K562 (cell line): ENCODE measurements around the gene TNFSF13. TPM values are rescaled to one million over a fixed set of nuclear protein-coding genes. Genes with fewer than 3 reads are reported as not detected.

Experiments
- ATAC-seq: fragments of 200-7000 bp; cut with Tn5 transposase; 3 replicates; pipeline ENCODE4 v1.9.1; 2020; ENCODE audit warnings: moderate library complexity
- BruUV-seq: library from RNA; stranded (reverse); fragments of 400-500 nt; replicated peaks from 2 replicates; lab custom pipeline; 2021; lab: Mats Ljungman, UMichigan
- CTCF ChIA-PET: fragments of 300-600 bp; formaldehyde crosslinking; extraction: SDS; loops from one replicate; lab custom pipeline; 2021; ENCODE audit warnings: low intra/inter-chr PET ratio; lab: Yijun Ruan, JAX
- POLR2A ChIA-PET: fragments of 300-600, 350-650 bp; sonication (Branson Sonifier 250); formaldehyde crosslinking; extraction: SDS; loops from one replicate; lab custom pipeline; 2021; ENCODE audit warnings: antibody characterized with exemption, inconsistent platforms; lab: Yijun Ruan, JAX
- DNase-seq, 4 experiments: peaks; one replicate each; pipeline versions ENCODE4 v3.0.0 to v3.0.0-alpha.2; 2011 to 2018; ENCODE audit warnings: low spot score in 3 of 4, mixed read lengths in 3 of 4; ENCODE audit errors: extremely low read depth in 1 of 4
- FAIRE-seq: peaks from 2 replicates; lab custom pipeline; 2011; peaks lifted over from hg19 to GRCh38; lab: Jason Lieb, UNC
- H2AFZ ChIP-seq: 2 replicates; pipeline ENCODE4 v1.6.0; 2011; ENCODE audit warnings: low read depth, low read length, control low read depth, inconsistent platforms
- H3K27ac ChIP-seq: fragments of 200-600 bp; 3 replicates; pipeline ENCODE4 v1.8.0; 2011; ENCODE audit warnings: low read depth, mild to moderate bottlenecking, control low read depth, inconsistent platforms, low read length, moderate library complexity, mixed read lengths; ENCODE audit errors: extremely low read depth
- H3K27me3 ChIP-seq, 2 experiments: fragments of 300-600 bp in 1 of 2; 2 replicates in 1 of 2; 3 replicates in 1 of 2; pipeline versions ENCODE4 v1.6.0 to v1.8.0; 2011; ENCODE audit warnings: inconsistent platforms in 2 of 2, low read length in 2 of 2, mild to moderate bottlenecking in 1 of 2, mixed read lengths in 1 of 2, moderate library complexity in 1 of 2; ENCODE audit not compliant: control insufficient read depth in 2 of 2, insufficient read depth in 2 of 2
- H3K36me3 ChIP-seq: fragments of 300-600 bp; 3 replicates; pipeline ENCODE4 v1.8.0; 2011; ENCODE audit warnings: mild to moderate bottlenecking, low read length, inconsistent platforms; ENCODE audit not compliant: control insufficient read depth, insufficient read depth
- H3K4me1 ChIP-seq, 2 experiments: fragments of 200-600 bp in 1 of 2; replicated peaks in 1 of 2; 2 replicates in 1 of 2; 3 replicates in 1 of 2; pipeline versions ENCODE4 v1.5.1 to v1.8.0; 2011; ENCODE audit warnings: inconsistent platforms in 2 of 2, low read length in 2 of 2, mild to moderate bottlenecking in 1 of 2, mixed read lengths in 1 of 2, moderate library complexity in 1 of 2; ENCODE audit not compliant: control insufficient read depth in 2 of 2, insufficient read depth in 2 of 2
- H3K4me2 ChIP-seq: 2 replicates; pipeline ENCODE4 v1.6.1; 2011; ENCODE audit warnings: low read length, control low read depth, inconsistent platforms, mixed read lengths; ENCODE audit not compliant: insufficient read depth
- H3K4me3 ChIP-seq: fragments of 200-600 bp; sonication (generic), shearing (Covaris generic); 2 replicates; pipeline ENCODE4 v1.5.1; 2016; ENCODE audit warnings: control low read depth, inconsistent platforms
- H3K79me2 ChIP-seq: fragments of 200-600 bp; 3 replicates; pipeline ENCODE4 v1.8.0; 2011; ENCODE audit warnings: low read length, inconsistent platforms; ENCODE audit not compliant: control insufficient read depth, insufficient read depth
- H3K9ac ChIP-seq, 2 experiments: 2 replicates each; pipeline versions ENCODE4 v1.6.0 to v1.6.1; 2011; ENCODE audit warnings: low read depth in 2 of 2, low read length in 2 of 2, control low read depth in 1 of 2, inconsistent platforms in 1 of 2, mild to moderate bottlenecking in 1 of 2, mixed read lengths in 1 of 2; ENCODE audit not compliant: insufficient read depth in 1 of 2
- H3K9me1 ChIP-seq: one replicate; pipeline ENCODE4 v1.6.0; 2011; ENCODE audit warnings: inconsistent platforms, mild to moderate bottlenecking, low read length, moderate library complexity; ENCODE audit not compliant: control insufficient read depth, insufficient read depth
- H3K9me3 ChIP-seq: replicated peaks from 2 replicates; pipeline ENCODE4 v1.5.1; 2011; ENCODE audit warnings: low read depth, low read length, inconsistent platforms; ENCODE audit not compliant: control insufficient read depth, insufficient read depth
- H4K20me1 ChIP-seq: replicated peaks from 2 replicates; pipeline ENCODE4 v1.6.1; 2011; ENCODE audit warnings: low read length, inconsistent platforms, mixed read lengths; ENCODE audit not compliant: control insufficient read depth, insufficient read depth
- CBFB ChIP-seq: sonication (generic); formaldehyde crosslinking; IDR thresholded peaks from 2 replicates; pipeline ENCODE4 v1.4.0; 2020; ENCODE audit warnings: mild to moderate bottlenecking, missing genetic modification reagents
- CBX3 ChIP-seq, 2 experiments: IDR thresholded peaks; 1 replicate in 1 of 2; 2 replicates in 1 of 2; pipeline ENCODE4 v1.6.1; 2012; ENCODE audit warnings: inconsistent platforms in 2 of 2, low read length in 2 of 2, borderline replicate concordance in 1 of 2, control low read depth in 1 of 2
- CBX5 ChIP-seq: IDR thresholded peaks from 2 replicates; pipeline ENCODE4 v1.6.1; 2014; ENCODE audit warnings: low read depth, borderline replicate concordance
- CHD1 ChIP-seq: fragments of 200-600 bp; sonication (generic); IDR thresholded peaks from one replicate; pipeline ENCODE4 v1.6.1; 2012; ENCODE audit warnings: mild to moderate bottlenecking, moderate library complexity, low read length, inconsistent platforms
- ELF4 ChIP-seq: fragments of 450-650 bp; formaldehyde crosslinking; IDR thresholded peaks from 2 replicates; pipeline ENCODE4 v1.4.0; 2022; ENCODE audit warnings: missing genetic modification characterization
- ETV5 ChIP-seq: sonication (generic); formaldehyde crosslinking; IDR thresholded peaks from 2 replicates; pipeline ENCODE4 v1.4.0; 2020; ENCODE audit warnings: low read depth, mild to moderate bottlenecking, missing genetic modification reagents
- MAFF ChIP-seq: IDR thresholded peaks from 2 replicates; pipeline ENCODE4 v1.6.1; 2012; ENCODE audit warnings: low read length, improper control_type of control experiment
- NCOA4 ChIP-seq: fragments of 450-650 bp; IDR thresholded peaks from 2 replicates; pipeline ENCODE4 v1.6.1; 2018; ENCODE audit warnings: mild to moderate bottlenecking; ENCODE audit not compliant: partially characterized antibody
- NFE2 ChIP-seq: IDR thresholded peaks from 2 replicates; pipeline ENCODE4 v1.6.1; 2014; ENCODE audit warnings: antibody characterized with exemption, low read depth
- POU5F1 ChIP-seq: fragments of 150-350 bp; IDR thresholded peaks from 2 replicates; pipeline ENCODE4 v1.6.1; 2014; ENCODE audit warnings: borderline replicate concordance, low read length, low read depth, mild to moderate bottlenecking; ENCODE audit not compliant: partially characterized antibody
- SAFB2 ChIP-seq: fragments of 200-400 bp; formaldehyde crosslinking; IDR thresholded peaks from 2 replicates; pipeline ENCODE4 v1.6.1; 2018; ENCODE audit warnings: borderline replicate concordance, low read length, low read depth, moderate library complexity; ENCODE audit not compliant: severe bottlenecking
- TRIM24 ChIP-seq, 2 experiments: fragments of 450-650 bp; IDR thresholded peaks; 2 replicates each; pipeline ENCODE4 v1.6.1; 2016
- TRIM28 ChIP-seq: fragments of 450-650 bp; IDR thresholded peaks from 2 replicates; pipeline ENCODE4 v1.6.1; 2017
- ZC3H11A ChIP-seq: IDR thresholded peaks from 2 replicates; pipeline ENCODE4 v1.6.1; 2012; ENCODE audit warnings: low read depth, low read length, improper control_type of control experiment
- ZKSCAN3 ChIP-seq: fragments of 250-450 bp; sonication (Bioruptor Pico); IDR thresholded peaks from 2 replicates; pipeline ENCODE4 v1.4.0; 2020
- ZNF347 ChIP-seq: fragments of 450-650 bp; formaldehyde crosslinking; IDR thresholded peaks from 2 replicates; pipeline ENCODE4 v1.4.0; 2020; ENCODE audit warnings: low read depth, mild to moderate bottlenecking, moderate library complexity
- ZNF766 ChIP-seq: fragments of 200-800 bp; sonication (Bioruptor generic); conservative IDR thresholded peaks from 2 replicates; pipeline ENCODE4 v1.6.1; 2016; ENCODE audit warnings: missing genetic modification characterization, missing compliant biosample characterization
- ZNF77 ChIP-seq: fragments of 250-450 bp; sonication (Bioruptor Pico); IDR thresholded peaks from 2 replicates; pipeline ENCODE4 v1.5.0; 2020
- WGBS: fragments of 100-300 bp; shearing (Covaris generic); methylation state at CpG from one replicate; pipeline ENCODE4 v1.1.6; 2016; ENCODE audit warnings: low coverage, mixed read lengths; ENCODE audit not compliant: insufficient coverage; ENCODE audit errors: missing lambda C conversion rate; 5-methylcytosine and 5-hydroxymethylcytosine counted together
- in situ Hi-C: fragments of 300-500 bp; cut with MboI; formaldehyde crosslinking; loops from 4 replicates; pipeline ENCODE4 v1.15.0; 2018; ENCODE audit warnings: inconsistent platforms, mixed read lengths
- intact Hi-C: fragments of 100-400 bp; cut with micrococcal nuclease; formaldehyde crosslinking; loops from 2 replicates; pipeline ENCODE4 v1.14.2; 2022
- polyA plus RNA-seq, 8 experiments: library from polyadenylated mRNA; depleted of rRNA in 4 of 8; stranded (reverse) in 5 of 8; unstranded in 3 of 8; fragments of >200 nt; fragmentation: Nextera tagmentation in 2 of 8; fragmentation: Illumina TruSeq in 1 of 8; extraction: Ambion mirVana in 2 of 8; extraction: Trizol in 1 of 8; gene quantifications; 2 replicates each; pipeline versions ENCODE4 v1.2.1 to v1.2.3, GENCODE V29; 2011 to 2014; ENCODE audit warnings: inconsistent platforms in 1 of 8, missing spikeins in 1 of 8
- total RNA-seq, 7 experiments: library from RNA; depleted of rRNA in 6 of 7; stranded (reverse); fragments of >200 nt in 6 of 7; fragmentation: Illumina TruSeq in 2 of 7; extraction: Trizol in 2 of 7; gene quantifications; 2 replicates each; pipeline versions ENCODE4 v1.2.1 to v1.2.3, GENCODE V29; 2011 to 2021; ENCODE audit warnings: low replicate concordance in 1 of 7
- TF ChIP-seq, protein P1 (sequence below), 2 experiments: fragments of 450-650 bp; conservative IDR thresholded peaks; 2 replicates each; pipeline ENCODE4 v1.6.1; 2017; ENCODE audit warnings: mild to moderate bottlenecking in 2 of 2, moderate library complexity in 2 of 2
- TF ChIP-seq, protein P2 (sequence below): fragments of 450-650 bp; IDR thresholded peaks from 2 replicates; pipeline ENCODE4 v1.6.1; 2018; ENCODE audit warnings: mild to moderate bottlenecking, low read depth; ENCODE audit not compliant: partially characterized antibody
- TF ChIP-seq, protein P3 (sequence below): sonication (generic); formaldehyde crosslinking; IDR thresholded peaks from 2 replicates; pipeline ENCODE4 v1.8.0; 2022; ENCODE audit warnings: missing genetic modification reagents, mild to moderate bottlenecking, borderline replicate concordance

Gene TNFSF13
- total and polyA plus RNA-seq, 9 of the 15 experiments (the other 6 are each of a cell fraction or from before 2014, with no cell fraction given), result 0.04 to 0.51 (median 0.19) TPM; not detected in 1

DNA sequence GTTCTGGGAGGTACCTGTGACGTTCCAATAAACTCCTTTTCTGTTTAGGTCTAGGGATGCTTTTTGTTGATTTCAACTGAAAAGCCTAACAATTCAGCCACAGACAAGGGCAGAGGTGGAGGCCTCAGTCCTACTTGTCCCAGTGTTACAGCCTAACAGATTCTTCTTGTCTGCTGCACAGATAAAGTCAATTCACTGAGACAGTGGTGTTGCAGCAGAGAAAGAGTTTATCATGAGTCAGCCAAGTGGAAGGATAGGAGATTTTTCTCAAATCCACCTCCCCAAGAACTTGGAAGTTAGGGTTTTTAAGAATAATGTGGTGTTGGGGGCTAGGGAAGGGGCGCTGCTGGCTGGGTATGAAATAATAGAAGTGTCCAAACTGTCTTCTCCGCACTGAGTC is 20.5 kb upstream of the TNFSF13 start:
- Histone ChIP-seq H3K27me3 (no peaks in the 10 kb centered on the region), H3K36me3 (no peaks in the 10 kb centered on the region), H3K4me2 (no peak overlapping the region), H2AFZ (no peak overlapping the region), H3K4me3 (no peak overlapping the region), H3K9me3 (no peaks in the 10 kb centered on the region; the same call in 1 of the 2 replicates), H4K20me1 (no peaks in the 10 kb centered on the region), H3K4me1 (no peaks in the 10 kb centered on the region; a peak in 2 of 5 replicates), H3K27ac (no peak overlapping the region), H3K9ac (no peak overlapping the region), H3K79me2 (no peaks in the 10 kb centered on the region), H3K9me1 (no peaks in the 10 kb centered on the region)
- ChIA-PET CTCF (no interaction called here), POLR2A (interaction anchor here (0.6 to 0.9 kb wide), 2 partner anchors 19 to 319 kb away, joined by 3 read pairs; no protein-coding TSS in a partner anchor)
- no peak for FAIRE-seq
- no peak for DNase-seq
- no TSS peak for BruUV-seq
- 27% methylated on average over 3 of the region's 3 CpGs for WGBS
- no peak for ATAC-seq
- in situ Hi-C loops (no loop called here), intact Hi-C loops (no loop called here)
- TF ChIP-seq, protein P1, sequence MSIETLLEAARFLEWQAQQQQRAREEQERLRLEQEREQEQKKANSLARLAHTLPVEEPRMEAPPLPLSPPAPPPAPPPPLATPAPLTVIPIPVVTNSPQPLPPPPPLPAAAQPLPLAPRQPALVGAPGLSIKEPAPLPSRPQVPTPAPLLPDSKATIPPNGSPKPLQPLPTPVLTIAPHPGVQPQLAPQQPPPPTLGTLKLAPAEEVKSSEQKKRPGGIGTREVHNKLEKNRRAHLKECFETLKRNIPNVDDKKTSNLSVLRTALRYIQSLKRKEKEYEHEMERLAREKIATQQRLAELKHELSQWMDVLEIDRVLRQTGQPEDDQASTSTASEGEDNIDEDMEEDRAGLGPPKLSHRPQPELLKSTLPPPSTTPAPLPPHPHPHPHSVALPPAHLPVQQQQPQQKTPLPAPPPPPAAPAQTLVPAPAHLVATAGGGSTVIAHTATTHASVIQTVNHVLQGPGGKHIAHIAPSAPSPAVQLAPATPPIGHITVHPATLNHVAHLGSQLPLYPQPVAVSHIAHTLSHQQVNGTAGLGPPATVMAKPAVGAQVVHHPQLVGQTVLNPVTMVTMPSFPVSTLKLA (conservative IDR thresholded peaks at IDR 0.05), result no peak
- TF ChIP-seq ELF4 (CRISPR knock-in tag) (no peak), POU5F1 (no peak), CBX3 (IDR thresholded peaks at IDR 0.05; ENCODE audit: borderline replicate concordance in 1 of 2, low read length in 2 of 2) (peak in 1 of 2 experiments; percentile 75; a peak in 1 of 3 replicates), CHD1 (no peak), SAFB2 (no peak), NFE2 (peak; percentile 39; the same call in 1 of the 2 replicates), ZKSCAN3 (no peak), NCOA4 (no peak), CBX5 (peak; percentile 91), ZNF77 (CRISPR knock-in tag) (no peak), ZC3H11A (no peak), TRIM28 (peak; percentile 65; the same call in 1 of the 2 replicates), ETV5 (CRISPR knock-in tag) (no peak), TRIM24 (IDR thresholded peaks at IDR 0.05) (0 out of 4 replicates have a peak, but pooled peaks have one; percentile 13 to 27), ZNF766 (CRISPR knock-in tag) (peak; percentile 59; the same call in 1 of the 2 replicates), ZNF347 (no peak), MAFF (peak; percentile 15; the same call in 1 of the 2 replicates), CBFB (no peak)
- TF ChIP-seq, protein P2, sequence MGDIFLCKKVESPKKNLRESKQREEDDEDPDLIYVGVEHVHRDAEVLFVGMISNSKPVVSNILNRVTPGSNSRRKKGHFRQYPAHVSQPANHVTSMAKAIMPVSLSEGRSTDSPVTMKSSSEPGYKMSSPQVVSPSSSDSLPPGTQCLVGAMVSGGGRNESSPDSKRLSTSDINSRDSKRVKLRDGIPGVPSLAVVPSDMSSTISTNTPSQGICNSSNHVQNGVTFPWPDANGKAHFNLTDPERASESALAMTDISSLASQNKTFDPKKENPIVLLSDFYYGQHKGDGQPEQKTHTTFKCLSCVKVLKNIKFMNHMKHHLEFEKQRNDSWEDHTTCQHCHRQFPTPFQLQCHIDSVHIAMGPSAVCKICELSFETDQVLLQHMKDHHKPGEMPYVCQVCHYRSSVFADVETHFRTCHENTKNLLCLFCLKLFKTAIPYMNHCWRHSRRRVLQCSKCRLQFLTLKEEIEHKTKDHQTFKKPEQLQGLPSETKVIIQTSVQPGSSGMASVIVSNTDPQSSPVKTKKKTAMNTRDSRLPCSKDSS, result peak; percentile 61
- TF ChIP-seq, protein P3, sequence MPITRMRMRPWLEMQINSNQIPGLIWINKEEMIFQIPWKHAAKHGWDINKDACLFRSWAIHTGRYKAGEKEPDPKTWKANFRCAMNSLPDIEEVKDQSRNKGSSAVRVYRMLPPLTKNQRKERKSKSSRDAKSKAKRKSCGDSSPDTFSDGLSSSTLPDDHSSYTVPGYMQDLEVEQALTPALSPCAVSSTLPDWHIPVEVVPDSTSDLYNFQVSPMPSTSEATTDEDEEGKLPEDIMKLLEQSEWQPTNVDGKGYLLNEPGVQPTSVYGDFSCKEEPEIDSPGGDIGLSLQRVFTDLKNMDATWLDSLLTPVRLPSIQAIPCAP, result no peak
